Thoracic aorta endothelial cell (primary cell): Measurements from ENCODE around the gene TMEM126A. TPM values are rescaled to one million over a fixed set of nuclear protein-coding genes. Genes with fewer than 3 reads are reported as not detected.

Experiments
- total RNA-seq: library from RNA; depleted of rRNA; stranded (reverse); fragments of >200 nt; gene quantifications from 2 replicates; pipeline ENCODE4 v1.2.3, GENCODE V29; 2012

Gene TMEM126A
- 56.7 and 68.4 TPM in 2 replicates for total RNA-seq

GRCh38 chr11:85647604-85648299 is at the start of gene TMEM126A:
TMEM126A (plus strand) TSS chr11:85647967; CDS start chr11:85650256, 2,289 bp downstream.

GRCh38 chr11:85627332-85627997 is 20.3 kb upstream of the TMEM126A start, which contains the start of gene DLG2:
DLG2 (minus strand) TSS chr11:85627344.

GRCh38 chr11:85627998-85628770 is 19.6 kb upstream of the TMEM126A start, which contains the start of gene TMEM126B:
TMEM126B (plus strand) TSS chr11:85628593; CDS start chr11:85628608, 15 bp downstream.

GRCh38 chr11:85664615-85665481 is 17.1 kb downstream of the TMEM126A start, which contains the start of gene CREBZF:
CREBZF (minus strand) TSS chr11:85665129; CDS start chr11:85664875, 254 bp downstream.

GRCh38 chr11:85685820-85686459 is 38.2 kb downstream of the TMEM126A start, which contains the start of gene CCDC89:
CCDC89 (minus strand) TSS chr11:85686195; CDS start chr11:85686130, 65 bp downstream.

Other genes with a start within 250 kb of the TMEM126A start
- 1.1 and 1.2 TPM in 2 replicates for gene DLG2, start 20.6 kb upstream of the TMEM126A start, total RNA-seq
- gene TMEM126B, start 19.4 kb upstream of the TMEM126A start, total RNA-seq, result 86.2 and 97.2 TPM in 2 replicates
- 44.6 and 46.1 TPM in 2 replicates for gene CREBZF, start 17.2 kb downstream of the TMEM126A start, total RNA-seq
- gene CCDC89, start 38.2 kb downstream of the TMEM126A start, total RNA-seq, result not detected in 2 replicates
- 1.2 and 1.5 TPM in 2 replicates for gene SYTL2, start 163.2 kb downstream of the TMEM126A start, total RNA-seq
- gene CCDC83, start 207.4 kb downstream of the TMEM126A start, total RNA-seq, result not detected in 2 replicates